GM12878 (cell line): ENCODE data around the gene SLC6A9.

ENCODE experiments used
- CBFB ChIP-seq: IDR thresholded peaks from 2 replicates; pipeline ENCODE4 v1.6.1; 2016; ENCODE audit warnings: antibody characterized with exemption, low read depth
- CHD2 ChIP-seq: IDR thresholded peaks from 2 replicates; pipeline ENCODE4 v1.6.1; 2011; ENCODE audit warnings: low read depth, low read length, improper control_type of control experiment, borderline replicate concordance
- CTCF ChIP-seq, 3 experiments: IDR thresholded peaks in 2 of 3; conservative IDR thresholded peaks in 1 of 3; 2 replicates each; pipeline ENCODE4 v1.5.1; 2011; ENCODE audit warnings: low read depth in 3 of 3, low read length in 3 of 3, mild to moderate bottlenecking in 3 of 3, control low read depth in 2 of 3, moderate library complexity in 2 of 3, inconsistent platforms in 1 of 3, mixed read lengths in 1 of 3; ENCODE audit not compliant: control insufficient read depth in 2 of 3, insufficient read depth in 1 of 3; ENCODE audit errors: extremely low read depth in 1 of 3
- FOXK2 ChIP-seq: fragments of 450-650 bp; IDR thresholded peaks from 2 replicates; pipeline ENCODE4 v1.6.1; 2017; ENCODE audit warnings: mild to moderate bottlenecking, moderate library complexity
- HDAC2 ChIP-seq: fragments of 200-600 bp; sonication (generic); IDR thresholded peaks from 2 replicates; pipeline ENCODE4 v1.6.1; 2017
- NBN ChIP-seq: fragments of 450-650 bp; IDR thresholded peaks from 2 replicates; pipeline ENCODE4 v1.6.1; 2016
- NFIC ChIP-seq: IDR thresholded peaks from 2 replicates; pipeline ENCODE4 v1.6.1; 2012; ENCODE audit warnings: low read depth, mild to moderate bottlenecking, inconsistent platforms, low read length, moderate library complexity
- POLR2A ChIP-seq: IDR thresholded peaks from 2 replicates; pipeline ENCODE4 v1.6.1; 2011; ENCODE audit warnings: low read depth, mild to moderate bottlenecking, low read length
- POLR2AphosphoS5 ChIP-seq: IDR thresholded peaks from 2 replicates; pipeline ENCODE4 v1.6.1; 2011; ENCODE audit warnings: mild to moderate bottlenecking, low read length, inconsistent platforms
- SIN3A ChIP-seq: IDR thresholded peaks from 2 replicates; pipeline ENCODE4 v1.6.1; 2012; ENCODE audit warnings: low read depth, low read length, improper control_type of control experiment
- SMC3 ChIP-seq: IDR thresholded peaks from 2 replicates; pipeline ENCODE4 v1.6.1; 2011; ENCODE audit warnings: low read length, improper control_type of control experiment, borderline replicate concordance
- ZBTB33 ChIP-seq: fragments of 450-650 bp; IDR thresholded peaks from 2 replicates; pipeline ENCODE4 v1.6.1; 2017; ENCODE audit warnings: mild to moderate bottlenecking
- ZSCAN29 ChIP-seq: fragments of 450-650 bp; IDR thresholded peaks from 2 replicates; pipeline ENCODE4 v1.6.1; 2017; ENCODE audit warnings: mild to moderate bottlenecking, moderate library complexity

- TF ChIP-seq NFIC (no peak), ZSCAN29 (no peak), SIN3A (no peak), NBN (no peak), POLR2A (no peak), CTCF (IDR thresholded peaks at IDR 0.05 in 2 of 3, conservative IDR thresholded peaks at IDR 0.05 in 1 of 3; ENCODE audit: control insufficient read depth in 2 of 3, extremely low read depth in 1 of 3, insufficient read depth in 1 of 3, low read depth in 3 of 3, low read length in 3 of 3) (no peak), ZBTB33 (no peak), HDAC2 (no peak), CBFB (no peak), POLR2AphosphoS5 (no peak), CHD2 (no peak), SMC3 (no peak), FOXK2 (no peak)
Observed at GRCh38 chr1:43992232-43992995, 38.8 kb downstream of the SLC6A9 start.
